ENCODE measurements around the gene ZNF428.

ZNF428 gene

DNA sequence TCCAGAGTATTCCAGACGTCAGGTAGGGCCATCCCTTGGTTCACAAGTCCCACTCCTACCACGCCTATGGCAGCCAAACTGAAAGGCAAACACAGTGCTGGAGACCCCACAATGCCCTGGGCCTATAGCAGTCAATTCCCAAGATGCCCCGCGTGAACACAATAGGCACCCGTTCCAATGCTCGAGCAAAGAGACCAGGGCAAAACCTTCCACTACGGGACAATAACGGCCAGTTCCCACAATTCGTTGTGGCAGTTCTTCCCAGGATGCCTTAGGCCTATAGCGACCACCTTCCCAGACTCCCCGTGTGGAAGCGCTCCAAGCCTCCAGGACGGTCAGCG, 538 bp downstream of the ZNF428 start:
- peak overlapping the region; percentile 99 for H4K8ac ChIP-seq (ENCODE audit: low read depth, low read length)
- H3K4me2 ChIP-seq (ENCODE audit: low read length) = peak overlapping the region; percentile 60
- peak overlapping the region; percentile 62 for H2AFZ ChIP-seq (ENCODE audit: insufficient read depth, low read length, poor library complexity)
- DNase-seq = no peak
- H3K27ac ChIP-seq (ENCODE audit: low read depth, low read length) = peak overlapping the region; percentile 78
- H3K9ac ChIP-seq (ENCODE audit: low read length) = peak overlapping the region; percentile 82
- peak overlapping the region; percentile 87 for H4K91ac ChIP-seq (ENCODE audit: low read depth, low read length)
- no peak overlapping the region for H2BK12ac ChIP-seq (ENCODE audit: low read length)
- peaks cover 7 to 9% of the 10 kb centered on the region in 2 experiments for H3K4me1 ChIP-seq (ENCODE audit: control insufficient read depth in 1 of 2, insufficient read depth in 2 of 2, low read length in 2 of 2)
- peaks cover 15% of the 10 kb centered on the region for H3K79me1 ChIP-seq (ENCODE audit: low read length)
- H3K9me3 ChIP-seq (ENCODE audit: insufficient read depth, low read depth, low read length) = peaks cover 2% of the 10 kb centered on the region
- peak overlapping the region; percentile 64 for H3K4ac ChIP-seq (ENCODE audit: low read depth, low read length)
- peak overlapping the region; percentile 73 for H2AK5ac ChIP-seq (ENCODE audit: low read length)
- peak overlapping the region; percentile 90 for H2BK5ac ChIP-seq (ENCODE audit: low read depth, low read length, poor library complexity)
- H3K4me3 ChIP-seq (ENCODE audit: low read depth, low read length) = peak overlapping the region; percentile 76
- H3K27me3 ChIP-seq (ENCODE audit: insufficient read depth, low read length) = no peaks in the 10 kb centered on the region
- peaks cover 9% of the 10 kb centered on the region for H3K79me2 ChIP-seq (ENCODE audit: control insufficient read depth, insufficient read depth, low read length, poor library complexity)
- H3K18ac ChIP-seq (ENCODE audit: low read length) = peak overlapping the region; percentile 88
- peak overlapping the region; percentile 75 for H4K12ac ChIP-seq (ENCODE audit: low read depth, low read length)
- H3K23ac ChIP-seq (ENCODE audit: low read length) = no peak overlapping the region
- peak overlapping the region; percentile 93 for H3K14ac ChIP-seq (ENCODE audit: low read length)
- WGBS (ENCODE audit: extremely low coverage, insufficient coverage, insufficient read length) = no CpG with 5 or more reads among the region's 14 CpGs
- peaks cover 3 to 4% of the 10 kb centered on the region in 2 experiments for H3K36me3 ChIP-seq (ENCODE audit: control insufficient read depth in 1 of 2, insufficient read depth in 2 of 2, low read length in 2 of 2)
- peak overlapping the region; percentile 48 for H2BK120ac ChIP-seq (ENCODE audit: insufficient read depth, low read length, poor library complexity)

- Histone ChIP-seq H3K9me3 (ENCODE audit: insufficient read depth, low read depth, low read length) (no peaks in the 10 kb centered on the region), H2AFZ (ENCODE audit: insufficient read depth, low read length, poor library complexity) (no peak overlapping the region), H3K4ac (ENCODE audit: low read depth, low read length) (peak overlapping the region; percentile 33), H2BK120ac (ENCODE audit: insufficient read depth, low read length, poor library complexity) (no peak overlapping the region), H2AK5ac (ENCODE audit: low read length) (no peak overlapping the region), H3K4me1 (ENCODE audit: control insufficient read depth in 1 of 2, insufficient read depth in 2 of 2, low read length in 2 of 2) (peaks cover 7 to 9% of the 10 kb centered on the region in 2 experiments), H3K36me3 (ENCODE audit: control insufficient read depth in 1 of 2, insufficient read depth in 2 of 2, low read length in 2 of 2) (peaks cover 22 to 23% of the 10 kb centered on the region in 2 experiments), H3K9ac (ENCODE audit: low read length) (no peak overlapping the region), H4K8ac (ENCODE audit: low read depth, low read length) (no peak overlapping the region), H3K79me2 (ENCODE audit: control insufficient read depth, insufficient read depth, low read length, poor library complexity) (peaks cover 9% of the 10 kb centered on the region), H3K4me2 (ENCODE audit: low read length) (no peak overlapping the region), H3K18ac (ENCODE audit: low read length) (no peak overlapping the region), H3K27me3 (ENCODE audit: insufficient read depth, low read length) (no peaks in the 10 kb centered on the region), H2BK12ac (ENCODE audit: low read length) (no peak overlapping the region), H3K27ac (ENCODE audit: low read depth, low read length) (no peak overlapping the region), H3K23ac (ENCODE audit: low read length) (no peak overlapping the region), H3K14ac (ENCODE audit: low read length) (no peak overlapping the region), H2BK5ac (ENCODE audit: low read depth, low read length, poor library complexity) (no peak overlapping the region), H3K79me1 (ENCODE audit: low read length) (peaks cover 15% of the 10 kb centered on the region), H4K12ac (ENCODE audit: low read depth, low read length) (no peak overlapping the region), H4K91ac (ENCODE audit: low read depth, low read length) (no peak overlapping the region), H3K4me3 (ENCODE audit: low read depth, low read length) (no peak overlapping the region)
- WGBS (ENCODE audit: extremely low coverage, insufficient coverage, insufficient read length) = no CpG with 5 or more reads among the region's 6 CpGs
- DNase-seq = no peak
Observed at GRCh38 chr19:43616954-43617353, 2.5 kb downstream of the ZNF428 start.

DNA sequence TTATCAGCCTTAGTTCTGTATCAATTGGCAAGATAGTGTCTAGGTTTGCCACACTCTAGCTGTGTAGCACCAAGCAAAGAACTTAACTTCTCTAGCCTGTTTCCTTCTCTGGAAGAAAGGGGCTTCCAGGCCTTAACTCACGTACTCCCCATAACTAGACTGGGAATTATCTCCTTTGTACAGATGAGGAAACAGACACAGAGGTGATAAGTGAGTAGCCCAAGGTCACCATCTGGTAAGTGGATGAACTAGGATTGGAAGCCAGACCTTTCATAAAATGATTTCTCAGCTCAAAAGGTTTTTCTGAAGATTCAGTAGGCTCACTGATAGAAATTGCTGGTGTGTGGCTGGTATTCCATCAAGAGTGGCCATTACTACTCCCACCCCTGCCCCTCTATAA, 3.1 kb downstream of the ZNF428 start:
- peaks cover 15% of the 10 kb centered on the region for H3K79me1 ChIP-seq (ENCODE audit: low read length)
- WGBS (ENCODE audit: extremely low coverage, insufficient coverage, insufficient read length) = no CpG with 5 or more reads among the region's 1 CpG
- no peak overlapping the region for H2BK5ac ChIP-seq (ENCODE audit: low read depth, low read length, poor library complexity)

DNA sequence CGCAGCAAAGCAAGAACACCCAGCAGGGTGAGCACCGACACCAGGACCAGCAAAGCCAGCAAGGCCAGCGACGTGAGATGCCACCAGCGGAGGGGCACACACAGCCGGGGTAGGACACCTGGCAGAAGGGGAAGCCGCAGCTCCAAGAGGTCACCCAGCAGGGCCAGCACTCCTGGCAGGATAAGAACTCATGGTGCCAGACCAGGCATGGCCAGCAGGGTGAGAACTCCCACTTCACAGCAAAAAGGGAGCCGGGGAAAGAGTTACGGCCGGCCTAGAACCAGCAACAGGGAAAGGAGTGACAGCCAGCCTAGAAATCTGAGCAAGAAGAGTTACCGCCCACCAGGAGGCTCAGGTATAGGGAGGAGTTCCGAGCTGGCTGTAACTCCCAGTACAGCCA, 7.1 kb downstream of the ZNF428 start:
- no peak for DNase-seq
- Histone ChIP-seq H3K79me1 (ENCODE audit: low read length) (no peaks in the 10 kb centered on the region), H2AFZ (ENCODE audit: insufficient read depth, low read length, poor library complexity) (no peak overlapping the region), H2BK120ac (ENCODE audit: insufficient read depth, low read length, poor library complexity) (no peak overlapping the region), H4K8ac (ENCODE audit: low read depth, low read length) (no peak overlapping the region), H4K91ac (ENCODE audit: low read depth, low read length) (no peak overlapping the region), H3K4me1 (ENCODE audit: control insufficient read depth in 1 of 2, insufficient read depth in 2 of 2, low read length in 2 of 2) (no peaks in the 10 kb centered on the region), H3K18ac (ENCODE audit: low read length) (no peak overlapping the region), H3K9ac (ENCODE audit: low read length) (no peak overlapping the region), H3K4me3 (ENCODE audit: low read depth, low read length) (no peak overlapping the region), H2BK12ac (ENCODE audit: low read length) (no peak overlapping the region), H3K14ac (ENCODE audit: low read length) (no peak overlapping the region), H3K4ac (ENCODE audit: low read depth, low read length) (no peak overlapping the region), H4K12ac (ENCODE audit: low read depth, low read length) (no peak overlapping the region), H3K27ac (ENCODE audit: low read depth, low read length) (no peak overlapping the region), H2AK5ac (ENCODE audit: low read length) (no peak overlapping the region), H3K27me3 (ENCODE audit: insufficient read depth, low read length) (no peaks in the 10 kb centered on the region), H3K23ac (ENCODE audit: low read length) (no peak overlapping the region), H3K9me3 (ENCODE audit: insufficient read depth, low read depth, low read length) (peaks cover 1% of the 10 kb centered on the region), H2BK5ac (ENCODE audit: low read depth, low read length, poor library complexity) (no peak overlapping the region), H3K4me2 (ENCODE audit: low read length) (no peak overlapping the region), H3K79me2 (ENCODE audit: control insufficient read depth, insufficient read depth, low read length, poor library complexity) (no peaks in the 10 kb centered on the region), H3K36me3 (ENCODE audit: control insufficient read depth in 1 of 2, insufficient read depth in 2 of 2, low read length in 2 of 2) (peaks cover 31 to 43% of the 10 kb centered on the region in 2 experiments)
- WGBS (ENCODE audit: extremely low coverage, insufficient coverage, insufficient read length) = no CpG with 5 or more reads among the region's 12 CpGs

More for the DNA sequence above, 3.1 kb downstream of the ZNF428 start:
- Histone ChIP-seq H3K23ac (ENCODE audit: low read length) (no peak overlapping the region), H3K9ac (ENCODE audit: low read length) (no peak overlapping the region), H3K79me2 (ENCODE audit: control insufficient read depth, insufficient read depth, low read length, poor library complexity) (peaks cover 9% of the 10 kb centered on the region), H3K18ac (ENCODE audit: low read length) (no peak overlapping the region), H4K12ac (ENCODE audit: low read depth, low read length) (no peak overlapping the region), H3K4me1 (ENCODE audit: control insufficient read depth in 1 of 2, insufficient read depth in 2 of 2, low read length in 2 of 2) (peaks cover 7 to 9% of the 10 kb centered on the region in 2 experiments), H3K27me3 (ENCODE audit: insufficient read depth, low read length) (no peaks in the 10 kb centered on the region), H2BK12ac (ENCODE audit: low read length) (no peak overlapping the region), H3K14ac (ENCODE audit: low read length) (no peak overlapping the region), H3K4me3 (ENCODE audit: low read depth, low read length) (no peak overlapping the region), H4K91ac (ENCODE audit: low read depth, low read length) (no peak overlapping the region), H3K27ac (ENCODE audit: low read depth, low read length) (no peak overlapping the region), H3K4ac (ENCODE audit: low read depth, low read length) (no peak overlapping the region), H3K9me3 (ENCODE audit: insufficient read depth, low read depth, low read length) (no peaks in the 10 kb centered on the region), H2AK5ac (ENCODE audit: low read length) (no peak overlapping the region), H2BK120ac (ENCODE audit: insufficient read depth, low read length, poor library complexity) (no peak overlapping the region), H3K4me2 (ENCODE audit: low read length) (no peak overlapping the region), H3K36me3 (ENCODE audit: control insufficient read depth in 1 of 2, insufficient read depth in 2 of 2, low read length in 2 of 2) (peaks cover 26 to 28% of the 10 kb centered on the region in 2 experiments), H2AFZ (ENCODE audit: insufficient read depth, low read length, poor library complexity) (no peak overlapping the region), H4K8ac (ENCODE audit: low read depth, low read length) (no peak overlapping the region)
- no peak for DNase-seq

All from trophoblast cell (in vitro differentiated cells and primary cell).